Suprapubic skin (tissue), 4 donors: ENCODE results near the gene MARK4.

Experiments
- POLR2A ChIP-seq, 2 donors: fragments of 450-650 bp; IDR thresholded peaks; one replicate each; pipeline ENCODE4 v1.6.1; 2017; ENCODE audit warnings: antibody characterized with exemption in 2 of 2, mild to moderate bottlenecking in 2 of 2, moderate library complexity in 2 of 2
- POLR2AphosphoS5 ChIP-seq, 3 donors: sonication (generic); formaldehyde crosslinking; IDR thresholded peaks; one replicate each; pipeline ENCODE4 v1.6.1; 2017; ENCODE audit warnings: antibody characterized with exemption in 3 of 3
- TF ChIP-seq, protein P1 (sequence below), 2 donors: fragments of 200-600 bp in 1 of 2; fragments of 450-650 bp in 1 of 2; sonication (generic) in 1 of 2; IDR thresholded peaks; one replicate each; pipeline ENCODE4 v1.5.1; 2016 to 2019; ENCODE audit warnings: antibody characterized with exemption in 2 of 2, mild to moderate bottlenecking in 1 of 2, moderate library complexity in 1 of 2

DNA sequence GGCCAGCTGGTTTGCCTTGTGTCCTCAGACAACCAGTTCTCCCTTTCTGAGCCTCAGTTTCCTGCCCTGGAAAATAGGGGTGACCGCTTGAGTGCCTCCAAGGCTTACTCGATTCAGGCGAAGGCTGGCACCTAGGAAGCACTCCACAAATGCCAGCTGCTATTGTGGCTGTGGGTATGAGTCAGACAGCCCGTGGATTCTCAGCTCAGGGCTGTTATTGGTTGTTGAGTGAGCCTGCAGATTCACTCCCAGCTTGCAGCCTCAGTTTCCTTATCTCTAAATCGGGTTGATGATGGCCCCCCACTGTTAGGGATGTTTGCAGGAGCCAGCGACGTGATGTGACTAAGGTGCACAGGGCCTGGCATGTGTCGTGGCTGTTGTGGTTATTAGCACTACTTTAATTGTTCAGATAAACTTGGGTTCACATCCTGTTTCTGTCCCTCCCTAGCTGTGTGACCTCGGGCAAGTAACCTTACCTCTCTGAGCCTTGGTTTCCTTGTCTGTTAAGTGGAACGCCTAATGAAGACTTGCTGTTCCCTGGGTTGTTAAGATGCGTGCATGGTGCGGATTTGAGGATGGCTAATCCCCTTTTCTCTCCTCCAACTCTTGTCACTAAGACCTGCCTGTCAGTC lies 2.4 kb downstream of the MARK4 start:
- TF ChIP-seq, protein P1, sequence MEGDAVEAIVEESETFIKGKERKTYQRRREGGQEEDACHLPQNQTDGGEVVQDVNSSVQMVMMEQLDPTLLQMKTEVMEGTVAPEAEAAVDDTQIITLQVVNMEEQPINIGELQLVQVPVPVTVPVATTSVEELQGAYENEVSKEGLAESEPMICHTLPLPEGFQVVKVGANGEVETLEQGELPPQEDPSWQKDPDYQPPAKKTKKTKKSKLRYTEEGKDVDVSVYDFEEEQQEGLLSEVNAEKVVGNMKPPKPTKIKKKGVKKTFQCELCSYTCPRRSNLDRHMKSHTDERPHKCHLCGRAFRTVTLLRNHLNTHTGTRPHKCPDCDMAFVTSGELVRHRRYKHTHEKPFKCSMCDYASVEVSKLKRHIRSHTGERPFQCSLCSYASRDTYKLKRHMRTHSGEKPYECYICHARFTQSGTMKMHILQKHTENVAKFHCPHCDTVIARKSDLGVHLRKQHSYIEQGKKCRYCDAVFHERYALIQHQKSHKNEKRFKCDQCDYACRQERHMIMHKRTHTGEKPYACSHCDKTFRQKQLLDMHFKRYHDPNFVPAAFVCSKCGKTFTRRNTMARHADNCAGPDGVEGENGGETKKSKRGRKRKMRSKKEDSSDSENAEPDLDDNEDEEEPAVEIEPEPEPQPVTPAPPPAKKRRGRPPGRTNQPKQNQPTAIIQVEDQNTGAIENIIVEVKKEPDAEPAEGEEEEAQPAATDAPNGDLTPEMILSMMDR (IDR thresholded peaks at IDR 0.05) = no peak
- TF ChIP-seq POLR2AphosphoS5 (IDR thresholded peaks at IDR 0.05) = no peak
- no peak for TF ChIP-seq POLR2A (IDR thresholded peaks at IDR 0.05)
